GM21390 (cell line): ENCODE measurements around the gene GOLPH3.
"Not testable (repeated sequence)": the region's sequence is repeated elsewhere in the genome, so short reads cannot be mapped to it uniquely, and the experiment has no call there.

Experiments
- ATAC-seq: cut with Tn5 transposase; IDR thresholded peaks from one replicate; pipeline ENCODE4 v1.9.1; 2021; ENCODE audit not compliant: unreplicated experiment

Gene GOLPH3

DNA sequence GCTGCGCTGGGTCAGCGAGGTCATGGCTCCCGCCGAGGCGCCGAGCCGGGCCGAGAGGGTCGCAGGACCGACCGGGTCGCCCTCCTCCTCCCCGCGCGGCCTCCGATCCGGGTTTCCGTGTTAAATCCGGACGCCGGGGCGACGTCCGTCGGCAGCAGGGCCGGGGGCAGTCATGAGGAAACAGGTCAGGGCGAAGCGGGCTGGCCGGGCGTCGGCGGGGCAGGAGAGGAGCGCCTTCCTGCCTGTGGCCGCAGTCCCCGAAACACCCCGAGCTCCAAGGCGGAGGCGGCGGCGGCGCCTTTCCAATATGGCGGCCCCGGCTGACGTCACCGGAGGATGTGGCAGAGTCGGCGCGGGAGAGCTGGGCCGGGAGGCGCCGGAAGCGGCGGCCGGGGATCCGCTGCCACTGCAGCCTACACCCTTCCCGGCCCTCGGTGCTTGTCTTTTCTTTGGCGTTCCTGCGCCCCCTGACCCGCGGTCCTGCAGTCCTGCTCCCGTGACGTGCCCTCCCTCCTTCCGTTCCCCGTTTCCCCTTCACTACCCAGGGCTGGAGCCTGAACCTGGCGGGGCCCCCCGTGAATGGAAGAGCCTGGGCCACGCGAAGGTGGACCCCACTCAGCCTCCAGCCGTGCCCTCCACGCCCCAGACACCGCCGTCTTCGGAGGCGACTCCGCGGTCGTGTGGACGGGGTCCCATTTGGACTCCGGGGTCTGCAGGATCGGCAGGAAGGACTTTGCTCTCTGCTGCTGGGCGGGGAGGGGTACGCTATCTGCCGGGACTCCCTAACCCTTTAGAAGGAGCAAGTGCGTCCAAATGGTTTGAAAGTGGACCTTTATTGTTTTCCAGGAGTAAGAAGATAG lies at the start of gene GOLPH3:
GOLPH3 (minus strand) TSS at position 309 of the 860 bp plus-strand sequence; CDS start at position 24, 285 bp downstream.
- ATAC-seq = peak; percentile 82

GRCh38 chr5:32222723-32223470 lies 48.8 kb upstream of the GOLPH3 start:
- ATAC-seq = no peak

DNA sequence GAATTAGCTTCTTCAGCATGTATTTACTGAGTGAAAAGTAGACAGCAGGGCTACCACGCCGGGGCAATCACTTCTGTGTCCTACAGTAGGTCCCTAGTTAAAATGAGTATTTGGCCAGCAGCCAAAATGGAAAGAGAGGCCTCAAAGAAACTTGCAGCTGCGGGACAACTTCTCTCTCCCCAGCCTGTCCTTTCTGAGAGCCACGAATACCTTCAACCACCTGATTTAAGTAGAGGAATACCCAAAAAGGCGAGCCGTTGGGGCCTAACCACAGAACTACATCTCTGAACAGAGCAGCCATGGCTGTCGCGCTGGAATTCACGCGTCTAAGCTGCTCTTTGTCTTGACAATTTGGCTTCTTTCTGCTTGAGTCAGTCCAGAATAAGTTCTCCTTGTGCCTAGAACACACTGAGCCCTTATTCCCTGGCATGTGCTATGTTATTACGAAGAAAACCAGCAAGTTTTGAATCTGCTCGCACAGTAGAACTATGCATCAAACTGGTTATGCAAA lies 43.8 kb upstream of the GOLPH3 start:
- no peak for ATAC-seq

GRCh38 chr5:32214344-32214743 lies 40.2 kb upstream of the GOLPH3 start:
- ATAC-seq = not testable (repeated sequence)

DNA sequence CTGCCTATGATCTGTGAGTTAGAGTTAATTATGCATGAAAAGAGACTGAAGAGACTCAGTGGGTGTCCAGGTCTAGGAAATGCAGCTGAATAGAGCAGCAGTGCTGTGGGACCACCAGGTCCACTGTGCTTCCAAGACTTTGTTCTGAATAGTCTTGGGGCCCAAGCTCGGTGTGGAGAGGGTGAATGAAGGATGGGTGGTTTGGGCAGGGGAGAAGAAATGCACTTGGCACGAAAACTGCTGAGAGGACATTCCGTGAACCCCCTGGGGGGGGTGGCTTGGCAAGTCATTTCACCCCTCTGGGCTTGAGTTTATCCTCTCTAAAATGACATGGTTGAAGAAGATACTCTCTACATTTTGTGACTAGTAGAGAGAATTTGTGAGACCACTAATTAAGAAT lies 36.0 kb upstream of the GOLPH3 start:
- no peak for ATAC-seq

DNA sequence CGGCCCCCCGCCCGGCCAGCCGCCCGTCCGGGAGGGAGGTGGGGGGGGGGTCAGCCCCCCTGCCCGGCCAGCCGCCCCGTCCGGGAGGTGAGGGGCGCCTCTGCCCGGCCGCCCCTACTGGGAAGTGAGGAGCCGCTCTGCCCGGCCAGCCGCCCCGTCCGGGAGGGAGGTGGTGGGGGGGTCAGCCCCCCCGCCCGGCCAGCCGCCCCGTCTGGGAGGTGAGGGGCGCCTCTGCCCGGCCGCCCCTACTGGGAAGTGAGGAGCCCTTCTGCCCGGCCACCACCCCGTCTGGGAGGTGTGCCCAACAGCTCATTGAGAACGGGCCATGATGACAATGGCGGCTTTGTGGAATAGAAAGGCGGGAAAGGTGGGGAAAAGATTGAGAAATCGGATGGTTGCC lies 34.7 kb upstream of the GOLPH3 start:
- ATAC-seq = not testable (repeated sequence)

- ATAC-seq = no peak
These were observed 33.2 kb upstream of the GOLPH3 start for GRCh38 chr5:32207355-32207634.

GRCh38 chr5:32206509-32207354 lies 32.6 kb upstream of the GOLPH3 start:
- peak; percentile 36 for ATAC-seq

GRCh38 chr5:32206053-32206452 lies 31.9 kb upstream of the GOLPH3 start:
- ATAC-seq = no peak

DNA sequence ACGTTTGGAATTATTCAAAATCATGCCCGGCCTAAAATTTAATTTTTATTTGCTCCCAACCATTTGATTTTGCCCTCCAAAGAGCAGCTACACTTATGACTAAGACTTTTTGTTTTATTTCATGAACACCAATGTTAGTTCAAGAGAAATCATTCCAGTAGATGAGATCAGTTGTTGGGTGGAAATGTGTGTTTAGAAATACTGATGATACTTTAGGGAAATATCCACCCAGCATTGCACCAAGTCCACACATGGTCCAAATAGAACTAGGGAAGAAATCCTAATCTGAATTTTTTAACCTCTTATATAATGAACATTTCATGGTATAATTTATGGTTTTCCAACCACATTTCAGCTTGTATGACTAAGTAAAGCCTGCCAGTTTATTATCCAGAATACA lies 28.3 kb upstream of the GOLPH3 start:
- no peak for ATAC-seq

DNA sequence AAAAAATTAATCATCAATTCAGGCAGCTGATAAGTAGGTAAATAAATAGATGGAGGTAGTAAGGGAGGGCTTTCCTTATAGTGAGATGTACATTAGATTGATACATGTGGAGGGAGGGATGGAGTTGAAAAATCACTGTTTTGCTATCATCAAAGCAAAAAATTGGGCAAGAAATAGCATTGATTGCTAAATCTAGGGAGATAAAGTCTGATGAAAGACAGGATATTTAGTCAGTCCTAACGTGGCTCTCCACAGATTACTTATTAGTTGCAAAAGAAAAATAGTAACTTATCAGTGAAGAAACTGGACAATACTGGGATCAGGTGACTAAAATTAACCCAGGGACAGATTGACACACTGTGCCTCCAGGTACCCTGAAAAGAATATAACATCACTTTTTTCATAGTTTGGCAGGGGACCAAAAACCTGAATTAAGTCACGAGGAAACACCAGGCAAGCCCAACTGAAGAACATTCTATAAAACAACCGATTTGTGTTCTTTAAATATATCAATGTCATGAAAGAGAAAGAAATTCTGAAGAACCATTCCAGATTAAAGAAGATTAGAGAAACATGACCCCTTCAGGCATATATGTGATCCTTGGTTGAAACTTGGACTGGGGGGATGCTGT lies 27.1 kb upstream of the GOLPH3 start:
- no peak for ATAC-seq

- ATAC-seq = no peak
These were observed 22.9 kb upstream of the GOLPH3 start for GRCh38 chr5:32197032-32197431.

DNA sequence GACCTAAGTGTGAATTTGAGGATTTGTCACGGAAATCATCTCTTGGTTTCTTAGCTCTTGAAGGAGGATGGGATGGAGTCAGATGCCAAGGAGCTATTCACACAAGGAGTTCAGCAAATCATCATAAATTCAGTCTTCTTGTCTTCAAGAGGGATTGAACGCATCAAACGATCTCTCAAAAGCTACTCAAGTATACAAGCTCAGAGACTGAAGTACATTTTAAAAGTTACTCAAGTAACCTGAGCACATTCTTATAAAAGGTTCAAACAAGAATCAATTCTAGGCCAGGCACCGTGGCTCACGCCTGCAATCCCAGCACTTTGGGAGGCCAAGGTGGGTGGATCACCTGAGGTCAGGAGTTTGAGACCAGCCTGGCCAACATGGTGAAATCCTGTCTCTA lies 21.1 kb upstream of the GOLPH3 start:
- ATAC-seq = no peak

DNA sequence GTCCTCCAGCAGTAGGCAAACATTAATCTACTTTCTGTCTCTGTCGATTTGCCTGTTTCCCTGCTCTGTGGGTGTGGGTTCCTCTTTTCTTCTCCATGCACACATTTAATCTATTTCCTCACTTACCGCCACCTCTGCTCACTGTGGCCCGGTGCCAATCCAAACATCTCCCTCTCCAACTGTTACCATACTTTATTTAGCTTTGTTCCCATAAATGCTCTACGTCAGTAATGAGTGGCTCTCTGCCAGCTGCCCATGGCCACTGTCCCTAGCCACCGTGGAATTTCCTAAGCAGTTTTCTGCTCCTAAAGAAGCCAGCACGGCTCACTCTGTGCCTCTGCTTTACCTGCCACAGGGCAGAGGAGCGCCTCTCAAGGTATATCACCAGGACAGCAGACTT lies 19.5 kb upstream of the GOLPH3 start:
- ATAC-seq = no peak

DNA sequence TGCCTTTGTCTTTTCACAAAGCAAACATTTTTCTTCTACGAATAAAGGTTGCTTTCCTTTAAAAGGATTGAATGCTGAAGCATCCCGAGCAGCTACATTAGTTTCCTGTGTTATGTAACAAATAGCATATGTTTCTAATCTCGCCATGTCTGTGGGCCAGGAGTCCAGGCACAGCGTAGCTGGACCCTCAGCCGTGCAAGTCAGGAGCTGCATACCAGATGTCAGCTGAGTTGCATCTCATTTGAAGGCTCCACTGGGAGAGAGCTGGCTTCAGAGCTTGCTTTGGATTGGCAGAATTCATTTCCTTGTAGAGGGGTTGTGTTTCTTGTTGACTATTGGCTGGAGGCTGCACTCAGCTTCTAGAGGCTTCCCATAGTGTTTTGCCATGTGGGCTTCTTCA lies 16.0 kb upstream of the GOLPH3 start:
- ATAC-seq = no peak

- no peak for ATAC-seq
These were observed 13.6 kb upstream of the GOLPH3 start for GRCh38 chr5:32187675-32188074.

- peak; percentile 91 for ATAC-seq
These were observed 8.4 kb upstream of the GOLPH3 start for GRCh38 chr5:32182463-32183063.

DNA sequence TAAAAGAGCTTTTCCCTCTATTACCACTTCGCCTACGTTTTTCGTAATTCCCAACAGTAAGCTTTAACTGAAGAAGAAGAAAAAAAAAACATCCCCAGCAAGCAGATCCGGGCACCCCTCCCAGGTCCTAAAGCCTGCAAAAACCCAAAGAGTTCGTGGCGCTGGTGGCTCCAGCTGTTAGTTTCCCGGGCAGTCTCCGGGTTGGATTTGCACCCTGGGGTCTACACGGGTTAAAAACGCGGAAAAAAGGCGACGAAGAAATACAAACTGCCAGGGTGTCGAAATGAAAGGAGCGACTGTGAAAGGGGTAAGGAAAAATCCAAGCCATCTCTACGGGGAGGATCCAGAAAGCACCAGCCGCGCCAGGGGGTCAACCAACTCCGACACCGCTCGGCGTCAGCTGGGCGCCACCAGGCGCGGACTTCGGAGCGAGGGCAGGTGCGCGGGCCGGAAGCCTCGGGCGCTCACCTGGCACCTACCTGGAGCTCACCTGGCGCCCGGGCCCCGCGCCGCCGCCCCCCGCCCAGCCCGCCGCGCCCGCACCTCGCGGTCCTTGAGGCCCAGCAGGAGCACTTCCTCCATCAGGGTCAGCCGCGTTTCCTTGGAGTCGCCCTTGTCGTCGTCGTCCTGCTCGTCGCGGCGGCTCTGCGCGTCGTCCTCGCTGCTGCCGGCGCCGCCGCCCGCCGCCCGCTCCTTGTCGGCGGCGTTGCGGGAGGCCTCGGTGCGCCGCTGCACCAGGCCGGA lies 680 bp downstream of the GOLPH3 start:
- ATAC-seq = peak; percentile 20

- no peak for ATAC-seq
These were observed 1.2 kb downstream of the GOLPH3 start for GRCh38 chr5:32172923-32173266.
